Amygdala (tissue), 56 donors: ENCODE measurements around the gene SLCO6A1.
"Not testable (repeated sequence)": the region's sequence is repeated elsewhere in the genome, so short reads cannot be mapped to it uniquely, and the experiment has no call there.

Experiments
- DNase-seq, 56 donors: peaks; one replicate each; lab custom pipeline; 2025; lab: John Stamatoyannopoulos, UW

SLCO6A1 gene, protein sequence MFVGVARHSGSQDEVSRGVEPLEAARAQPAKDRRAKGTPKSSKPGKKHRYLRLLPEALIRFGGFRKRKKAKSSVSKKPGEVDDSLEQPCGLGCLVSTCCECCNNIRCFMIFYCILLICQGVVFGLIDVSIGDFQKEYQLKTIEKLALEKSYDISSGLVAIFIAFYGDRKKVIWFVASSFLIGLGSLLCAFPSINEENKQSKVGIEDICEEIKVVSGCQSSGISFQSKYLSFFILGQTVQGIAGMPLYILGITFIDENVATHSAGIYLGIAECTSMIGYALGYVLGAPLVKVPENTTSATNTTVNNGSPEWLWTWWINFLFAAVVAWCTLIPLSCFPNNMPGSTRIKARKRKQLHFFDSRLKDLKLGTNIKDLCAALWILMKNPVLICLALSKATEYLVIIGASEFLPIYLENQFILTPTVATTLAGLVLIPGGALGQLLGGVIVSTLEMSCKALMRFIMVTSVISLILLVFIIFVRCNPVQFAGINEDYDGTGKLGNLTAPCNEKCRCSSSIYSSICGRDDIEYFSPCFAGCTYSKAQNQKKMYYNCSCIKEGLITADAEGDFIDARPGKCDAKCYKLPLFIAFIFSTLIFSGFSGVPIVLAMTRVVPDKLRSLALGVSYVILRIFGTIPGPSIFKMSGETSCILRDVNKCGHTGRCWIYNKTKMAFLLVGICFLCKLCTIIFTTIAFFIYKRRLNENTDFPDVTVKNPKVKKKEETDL

DNA sequence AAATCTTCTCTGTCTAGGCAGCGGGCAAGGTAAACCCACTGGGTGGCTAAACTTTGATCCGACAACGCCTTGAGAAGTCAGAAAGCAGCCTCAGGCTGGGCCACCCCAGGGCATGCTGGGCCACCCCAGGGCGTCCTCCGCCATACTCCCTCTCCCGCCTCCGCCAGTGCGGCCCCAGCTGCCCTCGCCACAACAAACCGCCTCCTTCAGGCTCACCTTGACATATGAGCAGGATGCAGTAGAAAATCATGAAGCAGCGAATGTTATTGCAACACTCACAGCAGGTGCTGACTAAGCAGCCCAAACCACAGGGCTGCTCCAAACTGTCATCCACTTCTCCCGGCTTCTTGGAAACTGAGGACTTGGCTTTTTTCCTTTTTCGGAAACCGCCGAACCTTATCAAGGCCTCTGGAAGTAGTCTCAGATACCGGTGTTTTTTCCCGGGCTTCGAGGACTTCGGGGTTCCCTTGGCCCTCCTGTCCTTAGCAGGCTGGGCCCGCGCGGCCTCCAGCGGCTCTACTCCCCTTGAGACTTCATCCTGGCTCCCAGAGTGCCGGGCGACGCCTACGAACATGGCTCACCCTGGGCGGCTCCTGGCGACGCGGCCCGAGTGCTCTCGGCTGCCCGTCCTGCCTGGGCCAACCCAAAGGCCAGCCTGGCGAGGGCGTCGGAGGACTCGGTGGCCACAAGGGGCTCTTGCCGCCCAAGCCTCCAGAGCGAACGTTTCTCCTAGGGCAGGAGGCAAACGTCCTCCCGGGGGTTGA lies at the start of gene SLCO6A1:
SLCO6A1 (minus strand) TSS at position 731 of the 764 bp plus-strand sequence; CDS start at position 574, 157 bp downstream.
- no peak for DNase-seq

DNA sequence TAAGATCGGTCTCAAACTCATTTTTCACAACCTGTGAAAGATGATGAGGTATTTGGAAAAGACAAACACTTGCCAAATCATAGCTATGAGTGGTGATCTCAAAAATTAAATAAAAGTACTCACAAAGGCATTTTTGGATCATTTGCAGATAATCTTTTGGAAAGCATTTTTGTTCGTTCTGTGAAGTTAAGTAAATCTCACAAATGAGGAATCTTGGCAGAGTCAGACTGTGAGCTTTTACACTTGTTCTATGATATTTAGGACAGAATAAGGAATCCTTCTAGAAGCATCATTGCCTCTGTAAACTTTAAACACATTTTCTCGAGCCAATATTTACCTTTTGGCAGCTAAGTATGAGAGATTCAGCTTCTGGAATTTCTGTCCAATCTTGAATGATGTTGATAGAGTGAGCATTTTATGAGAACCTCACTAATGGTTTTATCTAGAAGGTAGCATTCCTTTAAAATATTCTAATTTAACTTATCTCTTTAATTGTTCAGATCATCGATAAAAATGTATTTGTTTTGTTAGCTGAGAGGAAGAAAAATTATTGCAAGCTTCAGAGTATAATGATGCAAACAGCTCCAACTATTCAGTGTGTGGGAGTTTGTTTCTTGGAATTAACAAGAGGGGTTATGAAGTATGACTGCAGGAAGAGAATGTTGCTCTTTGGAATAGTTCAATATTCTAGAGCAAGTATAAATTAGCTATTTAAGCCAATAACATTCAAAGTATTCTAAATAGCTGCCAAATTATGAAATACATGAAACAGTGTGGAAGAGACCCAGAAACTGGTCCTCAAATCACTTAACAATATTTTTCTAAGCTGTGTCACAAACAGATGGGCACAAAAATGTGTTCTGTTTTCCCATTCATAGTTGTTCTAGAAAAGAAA lies 48.6 kb upstream of the SLCO6A1 start:
- DNase-seq = no peak

DNA sequence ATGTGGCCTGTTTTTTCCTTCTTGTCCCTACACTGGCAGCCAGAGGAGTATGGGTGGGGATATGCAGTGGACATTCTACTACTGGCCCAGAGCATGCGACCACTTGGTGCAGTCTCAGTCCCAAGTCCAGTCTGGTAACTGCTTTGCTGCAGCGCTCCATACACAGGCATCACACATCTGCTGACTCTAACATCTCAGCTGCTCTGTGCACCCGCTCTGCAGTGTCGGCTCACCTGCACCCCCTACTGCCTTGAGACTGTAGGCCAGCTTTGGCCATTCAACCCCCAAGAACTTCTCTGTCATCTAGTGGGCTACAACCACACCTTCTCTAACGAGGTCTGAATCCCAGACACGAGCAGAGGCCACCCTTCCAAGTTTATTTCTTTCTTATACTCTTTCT lies 46.4 kb upstream of the SLCO6A1 start:
- peak in 1 of 56 donors; percentile 1 for DNase-seq

DNA sequence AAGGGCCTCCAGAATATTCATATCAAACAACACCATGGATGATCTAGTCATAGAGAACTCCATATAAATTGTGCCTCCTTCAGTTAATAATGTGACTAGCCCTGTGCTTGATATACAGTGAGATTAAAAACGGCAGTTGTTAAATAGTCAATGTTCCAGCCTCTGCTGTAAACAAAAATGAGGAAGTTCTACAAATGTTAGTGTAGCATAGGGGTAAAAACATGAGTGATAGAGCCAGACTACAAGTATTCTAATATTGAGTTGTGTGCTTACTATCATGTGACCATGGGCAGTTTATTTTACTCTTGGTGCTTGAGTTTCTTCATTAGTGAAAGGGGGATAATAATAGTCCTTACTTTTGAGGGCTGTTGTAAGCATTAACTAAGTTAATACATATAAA lies 43.3 kb upstream of the SLCO6A1 start:
- no peak for DNase-seq

GRCh38 chr5:102539996-102540728 lies 41.4 kb upstream of the SLCO6A1 start:
- no peak for DNase-seq

DNA sequence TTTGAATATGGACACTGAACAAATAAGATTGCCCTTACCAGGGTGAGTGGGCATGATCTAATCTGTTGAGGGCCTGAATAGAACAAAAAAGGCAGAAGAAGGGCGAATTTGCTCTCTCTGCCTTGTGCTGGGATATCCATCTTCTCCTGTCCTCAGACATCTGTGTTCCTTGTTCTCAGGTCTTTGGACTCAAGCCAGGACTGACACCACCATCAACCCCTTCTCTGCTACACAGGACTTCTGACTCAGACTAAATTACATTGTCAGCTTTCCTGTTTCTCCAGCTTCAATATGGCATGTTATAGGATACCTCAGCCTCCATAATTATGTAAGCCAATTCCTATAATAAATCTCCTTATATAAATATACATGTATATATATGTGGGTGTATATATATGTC lies 40.8 kb upstream of the SLCO6A1 start:
- DNase-seq = no peak

GRCh38 chr5:102537011-102537410 lies 38.2 kb upstream of the SLCO6A1 start:
- DNase-seq = no peak

- DNase-seq = no peak
These were observed 37.6 kb upstream of the SLCO6A1 start for GRCh38 chr5:102536323-102536928.

DNA sequence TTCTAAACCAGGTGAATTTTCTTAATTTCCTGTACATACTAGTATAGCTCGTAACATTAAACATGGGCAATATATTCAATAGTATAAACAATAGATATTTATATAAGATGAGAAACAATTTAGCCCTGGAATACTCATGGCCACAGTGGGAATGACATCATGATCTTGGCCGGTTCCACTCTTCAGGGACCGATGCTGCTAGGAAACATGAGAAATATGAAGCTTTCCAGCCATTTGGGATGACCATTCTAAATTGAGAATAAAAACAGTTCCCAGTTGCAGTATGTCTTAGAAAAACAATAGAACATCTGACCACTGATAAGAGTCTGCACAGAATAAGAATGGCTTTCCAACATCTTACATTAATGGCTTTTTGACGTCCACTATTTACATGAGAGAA lies 33.3 kb upstream of the SLCO6A1 start:
- no peak for DNase-seq

DNA sequence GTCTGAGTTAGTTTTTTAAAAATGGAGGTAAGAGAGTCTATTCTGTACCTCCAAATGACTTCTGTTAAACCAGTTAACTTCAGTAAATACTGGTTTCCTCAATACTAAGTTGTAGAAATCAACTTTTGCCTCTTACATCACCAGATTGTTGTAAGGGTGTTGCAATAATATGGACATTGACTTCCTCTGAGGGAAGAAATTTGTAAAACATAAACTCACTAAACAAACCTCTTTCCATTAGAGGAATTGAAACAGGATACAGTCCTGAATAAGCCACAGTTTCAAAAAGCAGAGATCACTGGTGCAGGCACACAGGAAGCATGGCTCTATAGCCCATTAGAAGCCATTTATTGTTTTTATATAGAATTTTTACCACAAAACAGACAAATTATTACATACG lies 32.7 kb upstream of the SLCO6A1 start:
- DNase-seq = no peak

DNA sequence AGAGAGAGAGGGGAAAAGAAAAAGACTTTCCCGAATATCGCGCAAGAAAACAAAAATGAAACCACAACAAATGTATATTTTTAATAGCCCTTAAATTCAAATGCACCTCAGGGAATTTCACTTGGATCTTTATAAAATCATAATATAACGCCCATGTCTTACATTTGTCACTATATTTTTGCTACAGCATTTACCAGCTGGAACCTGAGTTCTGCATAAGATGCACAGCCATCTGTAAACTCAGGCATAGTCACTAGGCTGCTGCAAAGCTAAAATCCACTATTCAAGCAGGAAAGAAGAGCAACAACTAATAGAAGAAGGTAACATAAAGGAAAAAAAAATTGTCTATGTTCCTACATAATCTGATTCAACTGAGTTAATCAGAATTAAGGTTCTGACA lies 30.6 kb upstream of the SLCO6A1 start:
- DNase-seq = no peak

GRCh38 chr5:102529031-102529430 lies 30.2 kb upstream of the SLCO6A1 start:
- no peak for DNase-seq

GRCh38 chr5:102528600-102528999 lies 29.8 kb upstream of the SLCO6A1 start:
- DNase-seq = no peak

- DNase-seq = no peak
These were observed 28.7 kb upstream of the SLCO6A1 start for GRCh38 chr5:102527547-102527946.

GRCh38 chr5:102523541-102524175 lies 24.9 kb upstream of the SLCO6A1 start:
- DNase-seq = no peak

DNA sequence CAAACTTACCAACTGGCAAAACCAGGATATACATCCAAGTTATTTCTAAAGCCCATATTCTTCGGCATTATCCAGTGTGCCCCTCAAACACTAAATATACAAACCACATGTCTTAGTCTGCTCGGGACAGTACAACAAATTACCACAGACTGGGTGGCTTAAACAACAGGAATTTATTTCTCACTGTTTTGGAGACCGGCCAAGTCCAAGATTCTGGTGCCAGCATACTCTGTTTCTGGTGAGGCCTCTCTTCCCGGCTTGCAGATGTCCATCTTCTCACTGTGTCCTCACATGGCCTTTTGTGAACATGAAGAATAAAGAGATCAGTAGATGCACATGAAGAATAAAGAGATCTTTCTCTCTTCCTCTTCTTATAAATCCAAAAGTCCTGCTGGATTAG lies 12.9 kb upstream of the SLCO6A1 start:
- peak in 28 of 56 donors; percentile 2 to 58 (median 17) for DNase-seq

DNA sequence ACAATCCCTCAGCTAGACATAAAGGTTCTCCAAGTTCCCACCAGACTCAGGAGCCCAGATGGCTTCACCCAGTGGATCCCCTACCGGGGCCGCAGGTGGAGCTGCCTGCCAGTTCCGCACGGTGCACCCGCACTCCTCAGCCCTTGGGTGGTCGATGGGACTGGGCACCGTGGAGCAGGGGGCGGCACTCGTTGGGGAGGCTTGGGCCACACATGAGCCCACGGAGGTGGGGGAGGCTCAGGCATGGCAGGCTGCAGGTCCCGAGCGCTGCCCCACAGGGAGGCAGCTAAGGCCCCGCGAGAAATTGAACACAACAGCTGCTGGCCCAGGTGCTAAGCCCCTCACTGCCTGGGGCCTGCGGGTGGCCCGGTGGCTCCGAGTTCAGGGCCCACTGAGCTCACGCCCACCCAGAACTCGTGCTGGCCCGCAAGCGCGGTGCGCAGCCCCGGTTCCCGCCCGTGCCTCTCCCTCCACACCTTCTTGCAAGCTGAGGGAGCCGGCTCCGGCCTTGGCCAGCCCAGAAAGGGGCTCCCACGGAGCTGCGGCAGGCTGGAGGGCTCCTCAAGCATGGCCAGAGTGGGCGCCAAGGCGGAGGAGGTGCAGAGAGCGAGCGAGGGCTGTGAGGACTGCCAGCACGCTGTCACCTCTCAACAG lies 7.4 kb downstream of the SLCO6A1 start:
- DNase-seq = not testable (repeated sequence)

GRCh38 chr5:102483736-102484135 lies 15.1 kb downstream of the SLCO6A1 start:
- DNase-seq = no peak
